CD4-positive, alpha-beta T cell treated with Interleukin-17A for 4 hours (primary cell): ENCODE measurements around the gene GNA12.

Source experiments
- DNase-seq: peaks from one replicate; pipeline ENCODE4 v3.0.0-alpha.2; 2020; ENCODE audit warnings: mixed read lengths

The GNA12 gene

GRCh38 chr7:2802101-2802500 is 42.0 kb downstream of the GNA12 start:
- no peak for DNase-seq

DNA sequence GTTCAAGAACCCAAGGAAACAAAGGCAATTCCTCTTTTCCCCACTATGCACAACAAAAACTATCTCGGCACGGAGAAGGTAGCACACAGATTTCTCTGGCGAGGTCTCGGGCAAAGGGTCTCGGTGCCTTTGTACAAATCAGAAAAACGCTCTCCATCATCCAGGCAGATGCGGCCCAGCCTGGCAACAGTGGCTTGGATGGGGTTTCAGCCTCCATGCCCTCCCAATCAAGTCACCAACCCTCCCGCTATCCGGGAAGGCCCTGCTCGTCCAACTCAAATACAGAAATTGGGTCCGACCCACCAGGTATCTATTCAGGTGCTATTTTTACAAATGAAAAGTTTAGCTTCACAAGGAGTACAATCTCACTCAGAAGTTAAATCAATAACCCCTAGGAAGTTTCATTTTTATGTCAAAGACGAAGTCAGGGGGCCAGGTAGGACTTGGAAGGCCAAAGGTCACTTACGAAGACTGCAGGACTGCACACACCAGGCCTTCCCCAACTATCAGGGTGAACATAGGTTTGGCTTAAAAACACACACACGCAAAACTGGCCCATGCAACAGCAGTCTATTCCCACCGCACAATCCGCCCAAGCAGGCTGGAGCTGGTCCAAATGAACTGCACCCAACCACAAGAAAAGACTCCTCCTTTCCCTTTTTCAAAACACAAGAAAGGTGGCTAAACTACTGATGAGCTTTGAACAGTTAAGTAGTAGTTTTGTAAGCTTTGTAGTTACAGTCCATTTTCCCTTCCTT is 43.0 kb downstream of the GNA12 start:
- no peak for DNase-seq

- no peak for DNase-seq
These were observed 43.7 kb downstream of the GNA12 start for GRCh38 chr7:2800220-2800930.

DNA sequence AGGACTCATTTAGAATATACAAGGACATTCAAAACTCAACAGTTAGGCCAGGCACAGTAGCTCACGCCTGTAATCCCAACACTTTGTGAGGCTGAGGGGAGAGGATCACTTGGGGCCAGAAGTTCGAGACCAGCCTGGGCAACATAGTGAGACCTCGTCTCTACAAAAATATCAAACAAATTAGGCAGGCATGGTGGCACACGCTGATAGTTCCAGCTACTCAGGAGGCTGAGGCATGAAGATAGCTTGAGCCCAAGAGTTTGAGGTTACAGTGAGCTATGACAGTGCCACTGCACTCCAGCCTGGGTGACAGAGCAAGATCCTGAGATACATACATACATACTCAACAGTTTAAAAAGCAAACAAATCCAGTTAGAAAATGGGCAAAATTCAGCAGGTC is 44.9 kb downstream of the GNA12 start:
- no peak for DNase-seq

GRCh38 chr7:2798669-2799068 is 45.4 kb downstream of the GNA12 start:
- DNase-seq: no peak

GRCh38 chr7:2796358-2797352 is 47.5 kb downstream of the GNA12 start:
- DNase-seq: no peak

GRCh38 chr7:2795906-2796305 is 48.2 kb downstream of the GNA12 start:
- no peak for DNase-seq

DNA sequence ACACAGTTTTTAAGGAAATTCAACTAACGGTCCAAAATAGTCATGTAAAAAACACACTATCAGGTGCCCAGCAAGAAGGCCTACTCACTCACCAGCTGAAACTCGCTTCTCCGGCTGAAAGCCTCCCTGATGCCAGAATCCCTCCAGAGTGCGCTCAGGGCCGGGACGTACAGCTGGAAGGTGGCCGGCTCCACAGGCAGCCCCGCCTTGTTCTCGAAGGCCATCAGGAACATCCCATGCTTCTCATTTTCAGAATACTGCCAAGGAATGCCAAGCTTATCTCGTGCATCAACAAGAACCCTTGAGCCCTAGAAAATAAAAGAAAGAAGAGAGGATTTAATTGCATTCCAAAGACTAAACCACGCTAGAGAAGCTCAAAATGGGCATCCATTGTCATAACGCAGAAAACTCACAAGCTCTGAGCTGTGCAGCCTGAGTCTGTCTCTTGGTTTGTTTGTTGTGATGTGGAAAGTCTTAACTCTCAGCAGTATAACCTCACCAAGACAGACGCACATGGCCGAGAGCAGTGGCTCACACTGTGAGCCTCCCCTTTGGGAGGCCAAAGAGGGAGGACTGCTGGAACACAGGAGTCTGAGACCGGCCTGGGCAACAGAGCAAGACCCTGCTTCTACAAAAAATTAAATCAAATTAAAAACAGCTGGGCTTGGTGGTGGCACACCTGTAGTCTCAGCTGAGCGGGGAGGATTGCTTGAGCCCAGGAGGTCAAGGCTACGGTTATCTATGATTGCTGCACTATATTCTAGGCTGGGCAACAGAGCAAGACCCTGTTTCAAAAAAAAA is 49.1 kb downstream of the GNA12 start:
- DNase-seq: no peak

DNA sequence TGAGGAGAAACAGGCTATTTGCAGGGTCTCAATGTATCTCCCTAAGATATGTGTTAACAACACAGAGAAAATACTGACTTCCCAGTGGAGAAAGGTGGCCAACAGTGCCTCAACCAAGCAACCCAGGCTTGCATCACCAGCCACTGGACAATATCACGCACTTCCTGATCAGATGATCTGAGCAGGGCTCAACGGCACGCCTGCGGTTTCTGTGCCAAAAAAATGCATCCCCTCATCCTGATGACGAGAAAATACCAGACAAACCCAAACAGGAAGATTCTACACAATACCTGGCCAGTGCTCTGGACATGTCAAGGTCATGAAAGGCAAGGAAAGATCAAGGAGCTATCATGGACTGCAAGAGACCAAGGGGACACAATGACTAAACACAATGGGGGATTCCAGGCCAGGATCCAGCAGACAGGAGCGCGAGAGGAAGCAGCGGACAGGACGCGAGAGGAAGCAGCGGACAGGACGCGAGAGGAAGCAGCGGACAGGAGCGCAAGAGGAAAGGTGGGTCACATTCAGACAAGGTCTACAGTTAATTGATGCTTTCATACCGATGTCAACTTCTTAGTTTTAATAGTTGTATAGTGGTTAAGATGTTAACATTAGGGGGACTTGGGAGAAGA is 51.1 kb downstream of the GNA12 start:
- DNase-seq: no peak

GRCh38 chr7:2792235-2792634 is 51.9 kb downstream of the GNA12 start:
- DNase-seq: no peak

GRCh38 chr7:2791390-2791789 is 52.7 kb downstream of the GNA12 start:
- no peak for DNase-seq

DNA sequence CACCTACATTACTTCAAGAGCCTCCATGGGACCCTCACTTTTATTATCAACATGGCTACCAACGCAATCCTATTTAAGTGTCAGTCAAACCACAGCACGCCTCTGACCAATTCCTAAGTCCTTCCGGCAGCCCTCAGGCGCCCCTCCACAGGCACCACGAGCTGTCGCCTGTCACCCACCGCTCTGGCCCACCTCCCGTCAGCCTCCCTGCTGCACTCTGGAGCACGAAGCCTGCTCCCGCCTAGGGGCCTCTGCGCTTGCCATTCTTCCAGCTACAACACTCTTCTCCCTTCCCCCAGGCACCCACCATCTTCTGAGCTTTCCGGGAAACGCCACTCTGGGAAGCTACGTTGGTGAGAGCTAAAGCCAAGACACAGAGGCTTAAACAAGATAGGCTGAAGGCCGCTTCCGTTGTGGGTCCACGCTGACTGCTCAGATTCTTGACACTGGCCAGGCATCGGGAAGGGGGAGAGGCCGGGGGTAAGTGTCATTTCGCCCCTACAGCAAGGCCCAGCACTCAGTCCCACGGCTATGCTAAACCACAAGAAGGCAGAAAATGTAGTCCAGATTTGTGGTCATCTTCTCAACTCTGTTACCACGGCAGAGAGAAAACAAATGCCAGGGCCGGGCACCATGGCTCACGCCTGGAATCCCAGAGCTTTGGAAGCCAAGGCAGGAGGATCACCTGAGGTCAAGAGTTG is 56.7 kb downstream of the GNA12 start:
- DNase-seq: no peak

GRCh38 chr7:2786607-2787116 is 57.4 kb downstream of the GNA12 start:
- DNase-seq: no peak

DNA sequence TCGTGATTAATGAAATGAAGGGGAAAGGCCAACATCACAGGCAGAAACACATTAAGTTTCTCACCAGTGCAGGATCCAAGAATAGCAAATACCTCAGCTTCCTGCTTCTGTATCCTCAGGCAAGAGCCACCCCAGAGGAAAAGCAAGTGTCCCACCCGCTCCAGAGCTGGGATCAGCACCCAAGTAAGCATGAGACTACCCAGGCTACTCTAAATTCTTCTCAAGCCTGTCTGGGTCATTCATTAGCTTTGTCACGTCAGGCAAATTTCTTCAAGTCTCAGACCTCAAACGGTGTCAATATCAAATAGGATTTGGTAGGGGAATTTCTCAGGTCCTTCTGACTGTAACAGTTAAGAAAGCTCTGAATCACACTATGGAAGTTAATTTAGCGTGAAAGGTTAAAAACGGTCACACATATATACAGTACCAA is 59.0 kb downstream of the GNA12 start:
- no peak for DNase-seq

GRCh38 chr7:2782565-2782964 is 61.5 kb downstream of the GNA12 start:
- DNase-seq: no peak

- no peak for DNase-seq
These were observed 62.0 kb downstream of the GNA12 start for GRCh38 chr7:2782121-2782520.

DNA sequence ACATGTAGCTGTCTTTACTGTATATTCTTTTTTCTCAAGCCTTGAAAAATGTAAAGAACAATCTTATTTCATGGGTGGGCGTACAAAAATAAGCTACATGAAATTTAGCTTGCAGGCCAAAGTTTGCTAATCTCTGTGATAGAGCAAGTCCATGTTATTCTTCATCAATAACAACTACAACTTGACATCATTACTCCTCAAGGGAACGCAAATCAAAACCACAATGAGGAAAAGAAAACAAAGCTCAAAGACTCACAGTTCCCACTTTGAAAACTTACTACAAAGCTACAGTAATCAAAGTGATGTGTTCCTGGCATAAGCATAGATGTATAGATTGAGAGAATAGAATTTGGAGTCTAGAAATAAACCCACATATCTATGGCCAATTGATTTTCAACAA is 62.5 kb downstream of the GNA12 start:
- DNase-seq: no peak

DNA sequence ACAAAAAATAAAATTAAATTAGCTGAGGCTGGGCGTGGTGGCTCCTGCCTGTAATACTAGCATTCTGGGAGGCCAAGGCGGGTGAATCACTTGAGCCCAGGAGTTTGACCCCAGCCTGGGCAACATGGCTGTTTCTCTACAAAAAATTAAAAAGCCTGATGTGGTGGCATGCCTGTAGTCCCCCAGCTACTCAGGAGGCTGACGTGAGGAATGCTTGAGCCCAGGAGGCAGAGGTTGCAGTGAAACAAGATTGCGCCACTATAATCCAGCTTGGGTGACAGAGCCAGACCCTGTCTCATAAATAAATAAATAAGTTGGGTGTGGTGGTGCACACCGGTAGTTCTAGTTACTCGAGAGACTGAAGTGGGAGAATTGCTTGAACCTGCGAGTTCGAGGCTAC is 65.1 kb downstream of the GNA12 start:
- no peak for DNase-seq

- no peak for DNase-seq
These were observed 66.1 kb downstream of the GNA12 start for GRCh38 chr7:2777898-2778535.

GRCh38 chr7:2776401-2776800 is 67.7 kb downstream of the GNA12 start:
- no peak for DNase-seq

- no peak for DNase-seq
These were observed 68.3 kb downstream of the GNA12 start for GRCh38 chr7:2775785-2776184.
